Nephron progenitor cell (in vitro differentiated cells): Measurements from ENCODE around the gene ALDH4A1.

Experiments used
- DNase-seq: peaks from one replicate; pipeline ENCODE4 v3.0.0; 2021
- H3K27ac Mint-ChIP-seq: 2 replicates; pipeline ENCODE4 v1.8.0; 2021; ENCODE audit warnings: mild to moderate bottlenecking, moderate library complexity, mixed read lengths
- H3K27me3 Mint-ChIP-seq: 2 replicates; pipeline ENCODE4 v1.8.0; 2021; ENCODE audit warnings: mild to moderate bottlenecking, low read depth, mixed read lengths; ENCODE audit not compliant: poor library complexity
- H3K36me3 Mint-ChIP-seq: 2 replicates; pipeline ENCODE4 v1.8.0; 2021; ENCODE audit warnings: low read depth, mixed read lengths
- H3K4me1 Mint-ChIP-seq: 2 replicates; pipeline ENCODE4 v1.8.0; 2021; ENCODE audit warnings: mixed read lengths
- H3K4me3 Mint-ChIP-seq: 2 replicates; pipeline ENCODE4 v1.8.0; 2021; ENCODE audit warnings: mild to moderate bottlenecking, moderate library complexity, mixed read lengths
- H3K9me3 Mint-ChIP-seq: 2 replicates; pipeline ENCODE4 v1.8.0; 2021; ENCODE audit warnings: mild to moderate bottlenecking, moderate library complexity, mixed read lengths
- CTCF ChIP-seq: fragments of 200-600 bp; sonication (generic); IDR thresholded peaks from 2 replicates; pipeline ENCODE4 v1.5.0; 2021; ENCODE audit warnings: antibody characterized with exemption

ALDH4A1 gene

GRCh38 chr1:18884727-18885126, 17.6 kb downstream of the ALDH4A1 start:
- Mint-ChIP-seq H3K27me3 (peaks cover 52% of the 10 kb centered on the region), H3K4me3 (no peak overlapping the region), H3K27ac (no peak overlapping the region), H3K36me3 (no peaks in the 10 kb centered on the region), H3K9me3 (no peaks in the 10 kb centered on the region), H3K4me1 (no peaks in the 10 kb centered on the region)
- no peak for TF ChIP-seq CTCF
- no peak for DNase-seq

GRCh38 chr1:18884419-18884717, 18.0 kb downstream of the ALDH4A1 start:
- H3K36me3 Mint-ChIP-seq: no peaks in the 10 kb centered on the region
- peaks cover 55% of the 10 kb centered on the region for H3K27me3 Mint-ChIP-seq

GRCh38 chr1:18883636-18884418, 18.5 kb downstream of the ALDH4A1 start:
- H3K27ac Mint-ChIP-seq: no peak overlapping the region
- H3K36me3 Mint-ChIP-seq: no peaks in the 10 kb centered on the region
- peak; percentile 89 for DNase-seq
- TF ChIP-seq CTCF: peak; percentile 92
- no peak overlapping the region for H3K4me3 Mint-ChIP-seq
- peaks cover 58% of the 10 kb centered on the region for H3K27me3 Mint-ChIP-seq
- H3K4me1 Mint-ChIP-seq: no peaks in the 10 kb centered on the region
- H3K9me3 Mint-ChIP-seq: no peaks in the 10 kb centered on the region

More at GRCh38 chr1:18884419-18884717, 18.0 kb downstream of the ALDH4A1 start:
- Mint-ChIP-seq H3K9me3 (no peaks in the 10 kb centered on the region), H3K27ac (no peak overlapping the region), H3K4me1 (no peaks in the 10 kb centered on the region), H3K4me3 (no peak overlapping the region)
- no peak for DNase-seq
- peak; percentile 12 for TF ChIP-seq CTCF

GRCh38 chr1:18883079-18883478, 19.3 kb downstream of the ALDH4A1 start:
- Mint-ChIP-seq H3K27ac (no peak overlapping the region), H3K4me3 (no peak overlapping the region), H3K9me3 (no peaks in the 10 kb centered on the region), H3K36me3 (no peaks in the 10 kb centered on the region), H3K4me1 (no peaks in the 10 kb centered on the region), H3K27me3 (peaks cover 65% of the 10 kb centered on the region)
- TF ChIP-seq CTCF: no peak
- DNase-seq: no peak

GRCh38 chr1:18882486-18882885, 19.9 kb downstream of the ALDH4A1 start:
- H3K27ac Mint-ChIP-seq: no peak overlapping the region
- no peaks in the 10 kb centered on the region for H3K36me3 Mint-ChIP-seq
- no peaks in the 10 kb centered on the region for H3K9me3 Mint-ChIP-seq
- no peaks in the 10 kb centered on the region for H3K4me1 Mint-ChIP-seq
- no peak for TF ChIP-seq CTCF
- H3K4me3 Mint-ChIP-seq: no peak overlapping the region
- peaks cover 71% of the 10 kb centered on the region for H3K27me3 Mint-ChIP-seq
- no peak for DNase-seq
